MCF 10A (cell line): ENCODE results near the gene NOL6. TPM values are rescaled to one million over a fixed set of nuclear protein-coding genes. Genes with fewer than 3 reads are reported as not detected.

Experiments
- BruUV-seq: library from RNA; stranded (reverse); fragments of 400-500 nt; replicated peaks from 2 replicates; lab custom pipeline; 2021; lab: Mats Ljungman, UMichigan
- CTCF ChIA-PET: fragments of 300-600 bp; sonication (Branson Sonifier 250); formaldehyde crosslinking; extraction: SDS; loops from one replicate; lab custom pipeline; 2021; ENCODE audit warnings: antibody characterized with exemption, inconsistent platforms; lab: Yijun Ruan, JAX
- POLR2A ChIA-PET: fragments of 300-600, 350-650 bp; sonication (Branson Sonifier 250); formaldehyde crosslinking; extraction: SDS; loops from one replicate; lab custom pipeline; 2020; ENCODE audit warnings: antibody characterized with exemption, inconsistent platforms; lab: Yijun Ruan, JAX
- DNase-seq: peaks from one replicate; pipeline ENCODE4 v3.0.0-alpha.2; 2018; ENCODE audit not compliant: unreplicated experiment
- H3K27ac Mint-ChIP-seq: one replicate; pipeline ENCODE4 v1.8.0; 2022; ENCODE audit warnings: mild to moderate bottlenecking, low read depth, mixed read lengths; ENCODE audit not compliant: unreplicated experiment
- H3K27me3 Mint-ChIP-seq: one replicate; pipeline ENCODE4 v1.8.0; 2022; ENCODE audit warnings: mixed read lengths; ENCODE audit not compliant: insufficient read depth, unreplicated experiment
- H3K36me3 Mint-ChIP-seq: one replicate; pipeline ENCODE4 v1.8.0; 2022; ENCODE audit warnings: mild to moderate bottlenecking, moderate library complexity, mixed read lengths; ENCODE audit not compliant: insufficient read depth, unreplicated experiment
- H3K4me1 Mint-ChIP-seq: one replicate; pipeline ENCODE4 v1.8.0; 2022; ENCODE audit warnings: mixed read lengths; ENCODE audit not compliant: insufficient read depth, unreplicated experiment
- H3K4me3 Mint-ChIP-seq: one replicate; pipeline ENCODE4 v1.8.0; 2022; ENCODE audit warnings: mild to moderate bottlenecking, moderate library complexity, mixed read lengths; ENCODE audit not compliant: unreplicated experiment
- H3K9me3 Mint-ChIP-seq: one replicate; pipeline ENCODE4 v1.8.0; 2022; ENCODE audit warnings: mixed read lengths; ENCODE audit not compliant: unreplicated experiment
- intact Hi-C: fragments of 100-400 bp; cut with micrococcal nuclease; formaldehyde crosslinking; loops from 2 replicates; pipeline ENCODE4 v1.14.1; 2022
- total RNA-seq: library from RNA; stranded (reverse); gene quantifications from 2 replicates; pipeline ENCODE4 v1.2.3, GENCODE V29; 2022
- TF ChIP-seq, protein P1 (sequence below): fragments of 200-600 bp; IDR thresholded peaks from one replicate; pipeline ENCODE4 v1.8.0; 2022; ENCODE audit warnings: antibody characterized with exemption, mild to moderate bottlenecking; ENCODE audit not compliant: unreplicated experiment

The NOL6 gene
- total RNA-seq, 1 experiment from 2014 or later, result 48.6 TPM

DNA sequence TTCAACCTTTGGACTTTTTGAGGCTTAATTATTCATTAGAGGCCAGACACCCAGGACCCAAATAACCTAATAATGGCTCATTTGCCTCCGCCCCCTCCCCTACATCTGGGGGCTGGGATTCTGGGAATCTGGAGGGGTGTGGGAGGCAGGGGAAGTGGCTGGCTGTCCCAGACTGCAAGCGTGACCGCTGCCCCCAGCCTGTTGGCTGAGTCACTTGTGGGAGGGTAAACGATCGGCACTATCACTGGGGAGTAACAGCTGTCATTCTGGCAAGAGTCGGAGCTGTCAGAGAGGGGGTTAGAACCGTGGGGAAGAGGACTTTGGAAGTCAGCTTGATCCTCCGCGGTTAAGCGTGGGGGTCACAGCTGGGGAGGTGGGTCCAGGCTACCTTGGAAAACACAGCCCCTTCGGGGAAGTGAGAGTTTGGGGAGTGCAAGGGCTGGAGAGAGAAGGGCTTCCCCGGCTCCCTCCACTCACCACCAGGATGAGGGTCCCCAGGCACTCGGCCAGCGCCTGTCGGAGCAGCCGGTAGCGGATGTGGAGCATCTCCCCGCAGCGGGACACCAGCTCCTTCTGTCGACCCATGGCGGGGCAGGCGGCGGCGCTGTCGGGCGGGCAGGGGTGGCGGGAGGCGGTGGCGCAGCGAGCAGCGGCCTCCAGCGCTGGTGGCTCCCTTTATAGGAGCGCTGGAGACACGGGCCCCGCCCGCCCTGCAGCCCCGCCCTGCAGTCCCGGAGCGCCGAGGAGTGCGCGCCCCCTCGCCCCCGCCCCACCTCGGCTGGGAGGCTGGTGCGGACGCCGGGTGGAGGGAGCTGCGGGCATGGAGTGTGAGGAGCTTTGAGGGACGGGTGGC lies 26.6 kb downstream of the NOL6 start, which contains the start of gene AQP3:
Gene AQP3 (minus strand): TSS at position 648 of the 853 bp plus-strand sequence. CDS start 63 bp downstream, at position 585.
- Mint-ChIP-seq H3K27ac (peak within 1 kb of the TSS; percentile 47), H3K4me1 (peaks cover 42% of the 10 kb centered on the region), H3K4me3 (peak within 1 kb of the TSS; percentile 67), H3K9me3 (no peaks in the 10 kb centered on the region), H3K36me3 (peaks cover 6% of the 10 kb centered on the region), H3K27me3 (no peaks in the 10 kb centered on the region)
- DNase-seq, result peak; percentile 64
- ChIA-PET POLR2A (interaction anchor here (0.6 to 1.6 kb wide), 5 partner anchors 18 to 242 kb away, joined by 3 to 6 read pairs (median 4); partner anchors contain the start of gene NOL6), CTCF (interaction anchor here (0.5 to 3.8 kb wide), 17 partner anchors 9 to 303 kb away, joined by 3 to 24 read pairs (median 3); no protein-coding TSS in a partner anchor)
- intact Hi-C loops, result no loop called here
- TF ChIP-seq, protein P1, sequence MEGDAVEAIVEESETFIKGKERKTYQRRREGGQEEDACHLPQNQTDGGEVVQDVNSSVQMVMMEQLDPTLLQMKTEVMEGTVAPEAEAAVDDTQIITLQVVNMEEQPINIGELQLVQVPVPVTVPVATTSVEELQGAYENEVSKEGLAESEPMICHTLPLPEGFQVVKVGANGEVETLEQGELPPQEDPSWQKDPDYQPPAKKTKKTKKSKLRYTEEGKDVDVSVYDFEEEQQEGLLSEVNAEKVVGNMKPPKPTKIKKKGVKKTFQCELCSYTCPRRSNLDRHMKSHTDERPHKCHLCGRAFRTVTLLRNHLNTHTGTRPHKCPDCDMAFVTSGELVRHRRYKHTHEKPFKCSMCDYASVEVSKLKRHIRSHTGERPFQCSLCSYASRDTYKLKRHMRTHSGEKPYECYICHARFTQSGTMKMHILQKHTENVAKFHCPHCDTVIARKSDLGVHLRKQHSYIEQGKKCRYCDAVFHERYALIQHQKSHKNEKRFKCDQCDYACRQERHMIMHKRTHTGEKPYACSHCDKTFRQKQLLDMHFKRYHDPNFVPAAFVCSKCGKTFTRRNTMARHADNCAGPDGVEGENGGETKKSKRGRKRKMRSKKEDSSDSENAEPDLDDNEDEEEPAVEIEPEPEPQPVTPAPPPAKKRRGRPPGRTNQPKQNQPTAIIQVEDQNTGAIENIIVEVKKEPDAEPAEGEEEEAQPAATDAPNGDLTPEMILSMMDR, result no peak
- no TSS peak for BruUV-seq

DNA sequence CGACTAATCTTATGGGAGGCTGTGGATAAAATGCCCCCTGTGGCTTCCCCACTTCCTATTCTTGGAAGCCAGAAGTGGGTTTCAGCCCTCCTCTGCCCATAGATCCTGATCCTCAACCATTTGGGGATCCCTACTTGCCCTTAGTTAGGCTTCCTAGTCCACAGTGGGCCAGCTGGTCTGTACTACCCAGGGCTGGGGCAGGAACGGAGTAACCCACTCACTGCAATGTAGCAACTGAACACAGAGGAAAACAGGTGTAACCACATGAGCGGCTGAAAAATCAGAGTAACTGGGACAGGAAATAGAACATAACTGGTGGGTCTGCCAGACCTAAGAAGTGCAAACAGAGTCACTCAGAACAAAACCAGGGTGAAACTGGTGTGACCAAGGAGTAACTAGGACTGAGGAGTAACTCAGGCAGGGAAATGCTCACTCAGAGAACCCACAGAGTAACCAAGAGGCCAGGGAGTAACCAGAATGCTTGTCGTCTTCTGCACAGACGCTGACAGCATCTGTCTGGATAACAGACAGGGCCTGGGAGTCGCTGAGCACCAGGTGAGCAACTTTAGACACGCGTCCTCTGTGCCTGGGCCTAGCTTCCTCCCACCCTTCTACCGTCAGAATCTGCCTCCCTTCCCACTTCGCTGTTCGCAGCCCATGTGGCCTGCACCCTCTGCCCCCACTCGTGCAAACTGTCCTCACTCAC lies 27.3 kb downstream of the NOL6 start:
- H3K4me1 Mint-ChIP-seq, result peaks cover 42% of the 10 kb centered on the region
- intact Hi-C loops, result no loop called here
- no peaks in the 10 kb centered on the region for H3K9me3 Mint-ChIP-seq
- peaks cover 6% of the 10 kb centered on the region for H3K36me3 Mint-ChIP-seq
- H3K27me3 Mint-ChIP-seq, result no peaks in the 10 kb centered on the region
- ChIA-PET CTCF (interaction anchor here (1.2 to 2.7 kb wide), 4 partner anchors 16 to 72 kb away, joined by 3 to 14 read pairs (median 8); no protein-coding TSS in a partner anchor), POLR2A (interaction anchor here (1.6 kb wide), 1 partner anchor 39 kb away, joined by 4 read pairs; no protein-coding TSS in a partner anchor)
- TF ChIP-seq, protein P1, result no peak
- peak overlapping the region; percentile 47 for H3K27ac Mint-ChIP-seq
- no peak for DNase-seq
- peak overlapping the region; percentile 67 for H3K4me3 Mint-ChIP-seq
- no TSS peak for BruUV-seq

DNA sequence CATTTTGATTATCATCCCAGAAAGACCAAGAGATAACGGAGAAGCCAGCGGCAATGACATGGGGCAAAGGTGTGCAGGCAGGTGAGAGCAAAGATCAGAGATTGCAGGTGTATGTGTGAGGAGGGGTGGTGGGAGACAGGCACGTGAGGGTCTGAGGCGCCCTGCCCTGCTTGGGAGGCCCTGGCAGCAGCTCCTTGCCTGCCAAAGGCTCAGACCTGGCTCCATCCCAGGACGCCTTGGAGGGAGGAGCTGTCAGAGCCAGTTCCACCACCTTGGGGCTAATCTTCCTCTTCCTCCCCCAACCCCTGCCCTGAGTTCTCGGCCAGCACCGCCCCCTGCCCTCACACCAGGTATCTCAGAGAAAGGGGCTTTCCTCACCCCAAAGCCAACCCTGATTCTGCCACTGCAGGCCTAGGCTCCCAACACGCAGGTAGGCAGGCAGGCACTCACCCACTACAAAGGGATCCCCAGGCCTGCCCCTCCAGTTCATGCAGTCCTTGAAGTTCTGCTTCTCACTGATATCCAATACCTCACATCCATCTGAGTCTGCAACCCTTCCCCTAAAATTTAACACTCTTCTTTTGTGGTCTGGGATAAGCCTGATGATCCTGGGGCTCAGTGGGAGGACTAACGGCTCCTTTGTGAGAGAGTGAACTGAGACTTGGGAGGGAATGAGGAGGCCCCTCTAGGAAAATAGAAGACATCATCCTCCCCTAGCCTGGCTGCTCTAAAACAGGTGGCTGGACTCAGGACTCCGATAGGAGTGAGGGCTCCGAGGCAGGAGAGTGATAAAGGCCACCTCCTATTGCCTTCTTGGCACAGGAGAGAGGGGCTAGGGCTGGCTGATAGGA lies 28.1 kb downstream of the NOL6 start:
- peak; percentile 58 for DNase-seq
- H3K4me3 Mint-ChIP-seq, result peak overlapping the region; percentile 67
- intact Hi-C loops, result no loop called here
- peaks cover 42% of the 10 kb centered on the region for H3K4me1 Mint-ChIP-seq
- H3K27ac Mint-ChIP-seq, result no peak overlapping the region
- CTCF ChIA-PET, result interaction anchor here (0.7 to 1.4 kb wide), 3 partner anchors 35 to 71 kb away, joined by 3 to 5 read pairs (median 3); no protein-coding TSS in a partner anchor
- no peaks in the 10 kb centered on the region for H3K9me3 Mint-ChIP-seq
- TF ChIP-seq, protein P1, result no peak
- H3K36me3 Mint-ChIP-seq, result no peaks in the 10 kb centered on the region
- no TSS peak for BruUV-seq
- POLR2A ChIA-PET, result interaction anchor here (0.6 to 1.0 kb wide), 2 partner anchors 19 to 28 kb away, joined by 3 to 6 read pairs; partner anchors contain the start of gene NOL6
- no peaks in the 10 kb centered on the region for H3K27me3 Mint-ChIP-seq
